ENCODE measurements around the gene DIO3.

DIO3 gene

GRCh38 chr14:101600336-101600890, 39.1 kb downstream of the DIO3 start:
- no peak for DNase-seq

- DNase-seq, result no peak
These were observed 39.8 kb downstream of the DIO3 start for GRCh38 chr14:101600891-101601605.

GRCh38 chr14:101601606-101602465, 40.5 kb downstream of the DIO3 start:
- no peak for DNase-seq

- DNase-seq, result no peak
These were observed 41.2 kb downstream of the DIO3 start for GRCh38 chr14:101602466-101602840.

- DNase-seq, result no peak
These were observed 41.8 kb downstream of the DIO3 start for GRCh38 chr14:101603096-101603495.

- DNase-seq, result no peak
These were observed 43.1 kb downstream of the DIO3 start for GRCh38 chr14:101604228-101604934.

GRCh38 chr14:101604935-101605780, 43.9 kb downstream of the DIO3 start:
- DNase-seq, result no peak

- no peak for DNase-seq
These were observed 44.5 kb downstream of the DIO3 start for GRCh38 chr14:101605836-101606235.
